WTC11 (cell line): ENCODE data around the gene NDE1.

Experiments
- ATF1 ChIP-seq: sonication (generic); formaldehyde crosslinking; IDR thresholded peaks from 2 replicates; pipeline ENCODE4 v1.8.1; 2023; ENCODE audit warnings: mild to moderate bottlenecking, moderate library complexity, missing genetic modification reagents
- ATF3 ChIP-seq: sonication (generic); formaldehyde crosslinking; conservative IDR thresholded peaks from 2 replicates; pipeline ENCODE4 v1.8.1; 2022; ENCODE audit warnings: mild to moderate bottlenecking, missing genetic modification reagents
- CBFB ChIP-seq: sonication (generic); formaldehyde crosslinking; IDR thresholded peaks from 2 replicates; pipeline ENCODE4 v1.8.1; 2022; ENCODE audit warnings: mild to moderate bottlenecking, low read depth, missing genetic modification reagents
- CTCF ChIP-seq: fragments of 200-600 bp; IDR thresholded peaks from 2 replicates; pipeline ENCODE4 v1.8.0; 2022; ENCODE audit warnings: antibody characterized with exemption
- JUN ChIP-seq: sonication (generic); formaldehyde crosslinking; IDR thresholded peaks from 2 replicates; pipeline ENCODE4 v1.8.0; 2023; ENCODE audit warnings: mild to moderate bottlenecking, missing genetic modification reagents
- MAX ChIP-seq: sonication (generic); formaldehyde crosslinking; IDR thresholded peaks from 2 replicates; pipeline ENCODE4 v1.8.0; 2022; ENCODE audit warnings: mild to moderate bottlenecking, missing genetic modification reagents
- NR3C1 ChIP-seq: sonication (generic); formaldehyde crosslinking; conservative IDR thresholded peaks from 2 replicates; pipeline ENCODE4 v1.8.1; 2023; ENCODE audit warnings: low read depth, mild to moderate bottlenecking, missing genetic modification reagents
- OVOL2 ChIP-seq: fragments of 250-450 bp; sonication (Bioruptor Pico); IDR thresholded peaks from 2 replicates; pipeline ENCODE4 v1.9.0; 2021; ENCODE audit warnings: mild to moderate bottlenecking, borderline replicate concordance
- TEAD1 ChIP-seq: sonication (generic); formaldehyde crosslinking; IDR thresholded peaks from 2 replicates; pipeline ENCODE4 v1.8.0; 2022; ENCODE audit warnings: mild to moderate bottlenecking, missing genetic modification reagents
- USF2 ChIP-seq: sonication (generic); formaldehyde crosslinking; IDR thresholded peaks from 2 replicates; pipeline ENCODE4 v1.8.1; 2023; ENCODE audit warnings: mild to moderate bottlenecking, missing genetic modification reagents, moderate library complexity
- ZBTB21 ChIP-seq: sonication (generic); formaldehyde crosslinking; IDR thresholded peaks from 2 replicates; pipeline ENCODE4 v1.8.1; 2023; ENCODE audit warnings: mild to moderate bottlenecking, missing genetic modification reagents, borderline replicate concordance
- ZNF219 ChIP-seq: sonication (generic); formaldehyde crosslinking; IDR thresholded peaks from 2 replicates; pipeline ENCODE4 v1.8.0; 2023; ENCODE audit warnings: missing genetic modification reagents, mild to moderate bottlenecking, borderline replicate concordance

- TF ChIP-seq CTCF (no peak), ATF3 (no peak), ATF1 (CRISPR knock-in tag) (no peak), MAX (CRISPR knock-in tag) (no peak), USF2 (CRISPR knock-in tag) (no peak), CBFB (CRISPR knock-in tag) (no peak), JUN (CRISPR knock-in tag) (no peak), ZBTB21 (CRISPR knock-in tag) (no peak), NR3C1 (CRISPR knock-in tag) (no peak), TEAD1 (no peak), OVOL2 (CRISPR knock-in tag) (no peak), ZNF219 (CRISPR knock-in tag) (no peak)
Observed at GRCh38 chr16:15602285-15603044, 47.6 kb upstream of the NDE1 start.
